SK-MEL-5 (cell line): ENCODE data around the gene TCTN1. TPM values are rescaled to one million over a fixed set of nuclear protein-coding genes. Genes with fewer than 3 reads are reported as not detected.
"Not testable (repeated sequence)": the region's sequence is repeated elsewhere in the genome, so short reads cannot be mapped to it uniquely, and the experiment has no call there.

ENCODE experiments used
- DNase-seq: peaks from one replicate; pipeline ENCODE4 v3.0.0-alpha.2; 2016; ENCODE audit warnings: low read depth, low spot score
- in situ Hi-C: cut with HindIII; loops from 2 replicates; pipeline ENCODE4 v1.10.0; 2016; ENCODE audit warnings: low sequenced_read_pairs, high pct_unique_total_duplicates, low pct_unique_long_range_greater_than_20kb
- total RNA-seq: library from RNA; depleted of rRNA; stranded (reverse); fragments of >200 nt; shearing (Covaris generic); gene quantifications from 2 replicates; pipeline ENCODE4 v1.2.3, GENCODE V29; 2014

The TCTN1 gene
- total RNA-seq, 1 experiment from 2014 or later: 35.6 TPM

- DNase-seq: no peak
- in situ Hi-C loops: no loop called here
Observed at GRCh38 chr12:110582276-110583136, 31.4 kb upstream of the TCTN1 start.

GRCh38 chr12:110583137-110584059, 30.5 kb upstream of the TCTN1 start, which contains the start of gene PPTC7:
TSS of gene PPTC7 (minus strand) at chr12:110583318. CDS start at chr12:110583031, 287 bp downstream.
- peak; percentile 98 for DNase-seq
- in situ Hi-C loops: no loop called here

GRCh38 chr12:110585231-110585799, 28.6 kb upstream of the TCTN1 start:
- in situ Hi-C loops: no loop called here
- DNase-seq: peak; percentile 62

GRCh38 chr12:110587102-110587501, 26.8 kb upstream of the TCTN1 start:
- DNase-seq, in situ Hi-C loops: not testable (repeated sequence)

GRCh38 chr12:110590059-110590458, 23.9 kb upstream of the TCTN1 start:
- in situ Hi-C loops: no loop called here
- DNase-seq: no peak

GRCh38 chr12:110590806-110591326, 23.1 kb upstream of the TCTN1 start:
- peak; percentile 54 for DNase-seq
- in situ Hi-C loops: no loop called here

GRCh38 chr12:110591451-110592051, 22.4 kb upstream of the TCTN1 start:
- in situ Hi-C loops: no loop called here
- no peak for DNase-seq

- in situ Hi-C loops: no loop called here
- no peak for DNase-seq
Observed at GRCh38 chr12:110592078-110592477, 21.9 kb upstream of the TCTN1 start.

- DNase-seq, in situ Hi-C loops: not testable (repeated sequence)
Observed at GRCh38 chr12:110592919-110593318, 21.0 kb upstream of the TCTN1 start.

- DNase-seq: no peak
- in situ Hi-C loops: no loop called here
Observed at GRCh38 chr12:110597885-110598284, 16.0 kb upstream of the TCTN1 start.

GRCh38 chr12:110599334-110599733, 14.6 kb upstream of the TCTN1 start:
- in situ Hi-C loops: no loop called here
- no peak for DNase-seq

- in situ Hi-C loops: no loop called here
- peak; percentile 72 for DNase-seq
Observed at GRCh38 chr12:110600254-110600653, 13.7 kb upstream of the TCTN1 start.

GRCh38 chr12:110602085-110602814, 11.7 kb upstream of the TCTN1 start:
- peak; percentile 77 for DNase-seq
- in situ Hi-C loops: not testable (repeated sequence)

- no peak for DNase-seq
- in situ Hi-C loops: no loop called here
Observed at GRCh38 chr12:110606253-110606611, 7.7 kb upstream of the TCTN1 start.

- in situ Hi-C loops: no loop called here
- DNase-seq: no peak
Observed at GRCh38 chr12:110613071-110613770, 708 bp upstream of the TCTN1 start.

GRCh38 chr12:110615171-110615570, 1.2 kb downstream of the TCTN1 start:
- DNase-seq: no peak
- in situ Hi-C loops: no loop called here
